Measurements from ENCODE around the gene DDX39B. TPM values are rescaled to one million over a fixed set of nuclear protein-coding genes. Genes with fewer than 3 reads are reported as not detected.
A peak's percentile ranks its signal among the peaks of the same experiment; 100 is the strongest.

DDX39B gene
- total RNA-seq, 2 donors from 2014 or later: 221 to 269 TPM

- intact Hi-C loops (cut with DNase I, micrococcal nuclease): no loop called here
- DNase-seq: no peak
- ATAC-seq: no peak
Observed at GRCh38 chr6:31576897-31577578, 35.2 kb upstream of the DDX39B start.

GRCh38 chr6:31575952-31576685 lies 34.3 kb upstream of the DDX39B start:
- DNase-seq (no peak), ATAC-seq (no peak)
- intact Hi-C loops (cut with DNase I, micrococcal nuclease): no loop called here

DNA sequence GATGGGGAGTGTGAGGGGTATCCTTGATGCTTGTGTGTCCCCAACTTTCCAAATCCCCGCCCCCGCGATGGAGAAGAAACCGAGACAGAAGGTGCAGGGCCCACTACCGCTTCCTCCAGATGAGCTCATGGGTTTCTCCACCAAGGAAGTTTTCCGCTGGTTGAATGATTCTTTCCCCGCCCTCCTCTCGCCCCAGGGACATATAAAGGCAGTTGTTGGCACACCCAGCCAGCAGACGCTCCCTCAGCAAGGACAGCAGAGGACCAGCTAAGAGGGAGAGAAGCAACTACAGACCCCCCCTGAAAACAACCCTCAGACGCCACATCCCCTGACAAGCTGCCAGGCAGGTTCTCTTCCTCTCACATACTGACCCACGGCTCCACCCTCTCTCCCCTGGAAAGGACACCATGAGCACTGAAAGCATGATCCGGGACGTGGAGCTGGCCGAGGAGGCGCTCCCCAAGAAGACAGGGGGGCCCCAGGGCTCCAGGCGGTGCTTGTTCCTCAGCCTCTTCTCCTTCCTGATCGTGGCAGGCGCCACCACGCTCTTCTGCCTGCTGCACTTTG lies 33.6 kb upstream of the DDX39B start, which contains the start of gene TNF:
TSS of gene TNF (plus strand) at position 231 of the 567 bp plus-strand sequence. CDS start at position 408, 177 bp downstream.
- DNase-seq: peak in 1 of 2 donors; percentile 57
- ATAC-seq: peak; percentile 73
- intact Hi-C loops (cut with DNase I, micrococcal nuclease): no loop called here

GRCh38 chr6:31574106-31575061 lies 32.6 kb upstream of the DDX39B start:
- DNase-seq: no peak
- ATAC-seq: no peak

GRCh38 chr6:31573239-31574105 lies 31.7 kb upstream of the DDX39B start:
- intact Hi-C loops (cut with DNase I, micrococcal nuclease): no loop called here
- DNase-seq (no peak), ATAC-seq (no peak)

More at GRCh38 chr6:31574106-31575061, 32.6 kb upstream of the DDX39B start:
- intact Hi-C loops (cut with DNase I, micrococcal nuclease): no loop called here

DNA sequence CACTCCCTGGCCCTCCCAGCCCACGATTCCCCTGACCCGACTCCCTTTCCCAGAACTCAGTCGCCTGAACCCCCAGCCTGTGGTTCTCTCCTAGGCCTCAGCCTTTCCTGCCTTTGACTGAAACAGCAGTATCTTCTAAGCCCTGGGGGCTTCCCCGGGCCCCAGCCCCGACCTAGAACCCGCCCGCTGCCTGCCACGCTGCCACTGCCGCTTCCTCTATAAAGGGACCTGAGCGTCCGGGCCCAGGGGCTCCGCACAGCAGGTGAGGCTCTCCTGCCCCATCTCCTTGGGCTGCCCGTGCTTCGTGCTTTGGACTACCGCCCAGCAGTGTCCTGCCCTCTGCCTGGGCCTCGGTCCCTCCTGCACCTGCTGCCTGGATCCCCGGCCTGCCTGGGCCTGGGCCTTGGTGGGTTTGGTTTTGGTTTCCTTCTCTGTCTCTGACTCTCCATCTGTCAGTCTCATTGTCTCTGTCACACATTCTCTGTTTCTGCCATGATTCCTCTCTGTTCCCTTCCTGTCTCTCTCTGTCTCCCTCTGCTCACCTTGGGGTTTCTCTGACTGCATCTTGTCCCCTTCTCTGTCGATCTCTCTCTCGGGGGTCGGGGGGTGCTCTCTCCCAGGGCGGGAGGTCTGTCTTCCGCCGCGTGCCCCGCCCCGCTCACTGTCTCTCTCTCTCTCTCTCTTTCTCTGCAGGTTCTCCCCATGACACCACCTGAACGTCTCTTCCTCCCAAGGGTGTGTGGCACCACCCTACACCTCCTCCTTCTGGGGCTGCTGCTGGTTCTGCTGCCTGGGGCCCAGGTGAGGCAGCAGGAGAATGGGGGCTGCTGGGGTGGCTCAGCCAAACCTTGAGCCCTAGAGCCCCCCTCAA lies 30.5 kb upstream of the DDX39B start, which contains the start of gene LTA:
TSS of gene LTA (plus strand) at position 249 of the 871 bp plus-strand sequence. CDS start at position 703, 454 bp downstream.
- intact Hi-C loops (cut with DNase I, micrococcal nuclease): no loop called here
- peak; percentile 34 for ATAC-seq
- DNase-seq: no peak

GRCh38 chr6:31569861-31570536 lies 28.2 kb upstream of the DDX39B start:
- DNase-seq (no peak), ATAC-seq (no peak)
- intact Hi-C loops (cut with DNase I, micrococcal nuclease): no loop called here

GRCh38 chr6:31568537-31568961 lies 26.7 kb upstream of the DDX39B start:
- intact Hi-C loops (cut with DNase I, micrococcal nuclease): no loop called here
- DNase-seq (no peak), ATAC-seq (no peak)

DNA sequence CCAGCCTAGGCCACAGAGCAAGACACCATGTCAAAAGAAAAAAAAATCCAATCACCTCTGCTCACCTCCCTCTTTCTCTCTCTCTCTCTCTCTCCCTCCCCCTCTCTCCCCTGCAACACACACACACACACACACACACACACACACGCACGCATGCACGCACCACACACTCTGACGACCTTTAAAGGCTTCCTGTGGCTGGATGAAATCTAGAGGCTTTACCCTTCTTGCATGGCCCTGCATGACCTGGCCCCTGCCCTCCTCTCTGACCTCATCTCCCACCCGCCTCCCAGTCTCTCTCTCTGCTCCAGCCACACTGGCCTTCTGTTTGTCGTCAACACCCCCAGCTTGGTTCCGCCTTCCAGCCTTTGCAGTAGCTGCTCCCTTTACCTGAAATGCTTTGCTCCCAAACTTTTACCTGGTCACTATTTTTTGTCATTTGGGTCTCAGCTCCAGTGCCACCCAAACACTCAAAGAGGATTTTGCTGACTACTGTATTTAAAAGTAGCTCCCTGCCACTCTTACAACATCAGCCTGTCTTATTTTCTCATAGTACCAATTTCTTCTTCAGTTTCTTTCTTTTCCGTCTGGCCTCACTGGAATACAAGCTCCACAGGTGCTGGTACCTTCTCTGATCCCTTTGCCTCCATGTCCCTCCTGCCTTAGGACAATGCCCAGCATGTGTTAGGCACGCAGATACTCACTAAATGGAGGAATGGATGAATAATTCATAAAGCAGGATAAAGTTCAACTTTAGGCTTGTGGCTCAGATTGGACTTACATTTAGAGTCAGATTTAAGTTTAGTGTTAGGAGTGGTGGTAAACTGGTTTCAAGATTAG lies 25.9 kb upstream of the DDX39B start:
- DNase-seq: no peak
- no peak for ATAC-seq
- intact Hi-C loops (cut with DNase I, micrococcal nuclease): no loop called here

- no peak for ATAC-seq
- DNase-seq: no peak
- intact Hi-C loops (cut with DNase I, micrococcal nuclease): no loop called here
Observed at GRCh38 chr6:31560697-31561058, 18.9 kb upstream of the DDX39B start.

- intact Hi-C loops (cut with DNase I, micrococcal nuclease): no loop called here
- ATAC-seq: peak; percentile 34
Observed at GRCh38 chr6:31559958-31560696, 18.3 kb upstream of the DDX39B start.

DNA sequence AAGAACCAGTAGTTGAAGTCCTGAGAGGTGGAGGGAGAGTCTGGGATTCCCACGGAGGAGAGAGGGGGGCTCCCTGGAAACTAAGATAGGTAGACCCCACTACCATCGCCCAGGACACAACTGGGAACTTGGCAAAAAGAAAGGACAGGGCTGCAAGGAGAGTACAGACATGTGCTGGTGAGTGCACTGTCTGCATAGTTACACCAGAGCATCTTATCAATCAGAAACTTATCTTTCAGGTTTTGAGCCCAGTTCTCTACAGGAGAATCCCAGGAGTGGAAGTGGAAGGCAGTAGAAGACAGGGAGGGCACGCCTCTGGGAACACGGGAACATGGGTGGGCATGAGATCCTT lies 17.8 kb upstream of the DDX39B start:
- DNase-seq: no peak
- no peak for ATAC-seq
- intact Hi-C loops (cut with DNase I, micrococcal nuclease): no loop called here

More at GRCh38 chr6:31559958-31560696, 18.3 kb upstream of the DDX39B start:
- peak; percentile 51 to 58 for DNase-seq

DNA sequence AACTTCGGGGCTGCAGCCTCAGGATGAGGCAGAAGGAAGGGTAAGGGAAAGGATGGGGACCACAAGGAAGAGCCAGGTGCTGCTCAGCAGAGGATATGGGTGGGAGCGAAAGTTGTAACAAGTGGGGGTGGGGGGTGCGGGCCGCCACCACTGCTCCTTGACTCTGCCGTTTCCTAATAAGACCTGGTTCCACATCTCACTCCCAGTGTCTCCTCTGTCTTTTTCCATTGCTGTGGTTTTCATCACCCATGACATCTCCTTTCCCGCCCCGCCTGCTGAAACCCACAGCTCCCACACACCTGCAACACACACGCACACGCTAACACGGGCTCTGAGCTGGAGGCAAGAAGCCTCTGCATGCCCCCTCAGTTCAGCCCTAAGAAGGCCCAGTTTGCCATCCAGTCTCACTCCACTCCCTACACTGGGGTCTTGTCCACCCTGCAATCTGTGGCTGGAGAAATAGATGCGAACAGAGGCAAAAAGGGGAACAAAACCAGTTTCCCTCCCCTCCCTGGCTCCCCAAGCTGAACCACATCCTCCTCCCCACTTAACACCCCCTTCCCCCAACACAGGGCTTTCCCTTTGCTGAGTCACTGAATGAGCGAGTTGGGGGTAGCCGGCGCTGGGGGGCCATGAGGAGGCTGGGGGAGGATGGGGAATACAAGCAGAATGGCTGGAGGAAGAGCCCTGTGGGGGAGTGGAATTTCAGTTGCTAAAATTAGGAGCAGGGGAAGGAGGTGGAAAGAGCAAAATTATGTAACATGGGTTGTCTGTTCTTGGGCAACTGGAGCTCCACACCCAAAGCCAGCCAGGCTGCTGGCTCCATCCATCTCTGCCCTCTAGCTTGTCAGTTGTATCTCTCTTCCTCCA lies 17.1 kb upstream of the DDX39B start:
- intact Hi-C loops (cut with DNase I, micrococcal nuclease): no loop called here
- DNase-seq: peak in 1 of 2 donors; percentile 48
- peak; percentile 43 for ATAC-seq

GRCh38 chr6:31558318-31558625 lies 16.5 kb upstream of the DDX39B start:
- no peak for DNase-seq

More at GRCh38 chr6:31558318-31558625, 16.5 kb upstream of the DDX39B start:
- intact Hi-C loops (cut with DNase I, micrococcal nuclease): no loop called here
- no peak for ATAC-seq

Data from left colon (tissue), 2 donors.